ENCODE measurements around the gene RAB13. TPM values are rescaled to one million over a fixed set of nuclear protein-coding genes. Genes with fewer than 3 reads are reported as not detected.
A peak's percentile ranks its signal among the peaks of the same experiment; 100 is the strongest.

Gene RAB13
- polyA plus RNA-seq, 3 donors: 1.8 to 5.1 (median 3.9) TPM

DNA sequence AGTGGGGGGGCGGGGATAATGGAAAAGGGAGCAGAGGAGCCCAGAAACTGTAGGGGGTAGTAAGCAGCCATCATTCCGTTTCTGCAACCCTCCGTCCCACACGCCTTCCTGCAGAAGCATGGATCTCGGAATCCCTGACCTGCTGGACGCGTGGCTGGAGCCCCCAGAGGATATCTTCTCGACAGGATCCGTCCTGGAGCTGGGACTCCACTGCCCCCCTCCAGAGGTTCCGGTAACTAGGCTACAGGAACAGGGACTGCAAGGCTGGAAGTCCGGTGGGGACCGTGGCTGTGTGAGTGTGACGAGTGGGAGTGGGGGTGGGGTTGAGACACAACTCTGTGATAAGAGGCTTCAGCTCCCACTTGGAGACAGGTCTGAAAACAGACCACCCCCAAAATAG, 17.7 kb downstream of the RAB13 start:
- no peaks in the 10 kb centered on the region for H3K27me3 ChIP-seq (ENCODE audit: control insufficient read depth in 2 of 2, insufficient read depth in 2 of 2, low read length in 2 of 2)
- H4K20me1 ChIP-seq (ENCODE audit: insufficient read depth, low read length): no peaks in the 10 kb centered on the region
- H3K4me1 Mint-ChIP-seq: peaks cover 58% of the 10 kb centered on the region
- H3K9me3 ChIP-seq (replicated peaks in 1 of 2; ENCODE audit: control insufficient read depth in 1 of 2, insufficient read depth in 1 of 2, low read length in 2 of 2): no peaks in the 10 kb centered on the region
- H3K36me3 Mint-ChIP-seq: peaks cover 2 to 4% of the 10 kb centered on the region in 2 donors
- peak overlapping the region; percentile 95 to 97 for H3K4me3 Mint-ChIP-seq
- H3K4me2 ChIP-seq (replicated peaks; ENCODE audit: extremely low read depth, low read length, poor library complexity, severe bottlenecking): peak overlapping the region; percentile 92
- H3K27me3 Mint-ChIP-seq (ENCODE audit: low read depth in 3 of 3): peaks cover 2 to 4% (median 2%) of the 10 kb centered on the region in 3 donors
- peaks cover 35 to 49% of the 10 kb centered on the region in 2 donors for H3K4me1 ChIP-seq (ENCODE audit: control insufficient read depth in 1 of 2, insufficient read depth in 2 of 2, low read length in 2 of 2)
- H3K9me3 Mint-ChIP-seq: no peaks in the 10 kb centered on the region
- H2AFZ ChIP-seq (ENCODE audit: insufficient read depth, low read depth, low read length, poor library complexity, severe bottlenecking): peak overlapping the region; percentile 96
- peaks cover 40% of the 10 kb centered on the region for H3K79me2 ChIP-seq (ENCODE audit: insufficient read depth, low read length)
- TF ChIP-seq, protein P1, sequence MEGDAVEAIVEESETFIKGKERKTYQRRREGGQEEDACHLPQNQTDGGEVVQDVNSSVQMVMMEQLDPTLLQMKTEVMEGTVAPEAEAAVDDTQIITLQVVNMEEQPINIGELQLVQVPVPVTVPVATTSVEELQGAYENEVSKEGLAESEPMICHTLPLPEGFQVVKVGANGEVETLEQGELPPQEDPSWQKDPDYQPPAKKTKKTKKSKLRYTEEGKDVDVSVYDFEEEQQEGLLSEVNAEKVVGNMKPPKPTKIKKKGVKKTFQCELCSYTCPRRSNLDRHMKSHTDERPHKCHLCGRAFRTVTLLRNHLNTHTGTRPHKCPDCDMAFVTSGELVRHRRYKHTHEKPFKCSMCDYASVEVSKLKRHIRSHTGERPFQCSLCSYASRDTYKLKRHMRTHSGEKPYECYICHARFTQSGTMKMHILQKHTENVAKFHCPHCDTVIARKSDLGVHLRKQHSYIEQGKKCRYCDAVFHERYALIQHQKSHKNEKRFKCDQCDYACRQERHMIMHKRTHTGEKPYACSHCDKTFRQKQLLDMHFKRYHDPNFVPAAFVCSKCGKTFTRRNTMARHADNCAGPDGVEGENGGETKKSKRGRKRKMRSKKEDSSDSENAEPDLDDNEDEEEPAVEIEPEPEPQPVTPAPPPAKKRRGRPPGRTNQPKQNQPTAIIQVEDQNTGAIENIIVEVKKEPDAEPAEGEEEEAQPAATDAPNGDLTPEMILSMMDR (IDR thresholded peaks at IDR 0.05): no peak
- intact Hi-C loops (cut with micrococcal nuclease): no loop called here
- H3K27ac ChIP-seq (ENCODE audit: low read depth in 1 of 2, low read length in 2 of 2): peak overlapping the region in 1 of 2 donors; percentile 86
- no peak for DNase-seq
- peak overlapping the region; percentile 36 to 91 (median 81) for H3K4me3 ChIP-seq (replicated peaks in 1 of 3; ENCODE audit: low read depth in 2 of 3, low read length in 3 of 3)
- H3K9ac ChIP-seq (ENCODE audit: insufficient read depth, low read length, poor library complexity, severe bottlenecking): peak overlapping the region; percentile 68
- 11% methylated on average over 8 of the region's 13 CpGs for WGBS (ENCODE audit: insufficient coverage)
- H3K27ac Mint-ChIP-seq: peak overlapping the region in 2 of 7 donors; percentile 91 to 97
- H3K36me3 ChIP-seq (replicated peaks in 1 of 2; ENCODE audit: control insufficient read depth in 1 of 2, insufficient read depth in 2 of 2, low read length in 2 of 2): peaks cover 0 to 6% of the 10 kb centered on the region in 2 donors

DNA sequence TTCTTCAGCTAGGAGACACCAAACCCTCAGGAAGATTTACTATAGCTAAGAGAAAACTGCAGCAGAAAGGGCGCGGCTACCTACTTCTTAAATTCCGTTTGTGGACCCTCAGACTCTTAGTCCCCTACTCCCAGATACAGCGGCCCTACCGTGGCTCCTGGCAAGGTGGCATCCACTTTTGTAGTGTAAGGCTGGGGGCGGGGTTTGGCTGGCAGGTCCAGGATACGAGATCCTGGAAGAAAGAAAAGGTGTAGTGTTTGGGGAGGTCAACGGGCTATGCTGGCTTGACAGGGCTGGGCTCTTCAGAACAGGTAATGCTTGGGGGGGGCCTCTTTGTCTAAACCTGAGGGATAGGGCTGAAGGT, 18.2 kb downstream of the RAB13 start:
- no peak for DNase-seq
- Histone ChIP-seq H3K27me3 (ENCODE audit: control insufficient read depth in 2 of 2, insufficient read depth in 2 of 2, low read length in 2 of 2) (no peaks in the 10 kb centered on the region), H4K20me1 (ENCODE audit: insufficient read depth, low read length) (no peaks in the 10 kb centered on the region), H3K27ac (ENCODE audit: low read depth in 1 of 2, low read length in 2 of 2) (peak overlapping the region; percentile 86 to 89), H3K79me2 (ENCODE audit: insufficient read depth, low read length) (peaks cover 43% of the 10 kb centered on the region), H3K36me3 (replicated peaks in 1 of 2; ENCODE audit: control insufficient read depth in 1 of 2, insufficient read depth in 2 of 2, low read length in 2 of 2) (peaks cover 0 to 2% of the 10 kb centered on the region in 2 donors), H3K9ac (ENCODE audit: insufficient read depth, low read length, poor library complexity, severe bottlenecking) (peak overlapping the region; percentile 68), H2AFZ (ENCODE audit: insufficient read depth, low read depth, low read length, poor library complexity, severe bottlenecking) (peak overlapping the region; percentile 96), H3K4me2 (replicated peaks; ENCODE audit: extremely low read depth, low read length, poor library complexity, severe bottlenecking) (peak overlapping the region; percentile 92), H3K4me3 (replicated peaks in 1 of 3; ENCODE audit: low read depth in 2 of 3, low read length in 3 of 3) (peak overlapping the region; percentile 36 to 91 (median 81)), H3K4me1 (ENCODE audit: control insufficient read depth in 1 of 2, insufficient read depth in 2 of 2, low read length in 2 of 2) (peaks cover 36 to 50% of the 10 kb centered on the region in 2 donors), H3K9me3 (replicated peaks in 1 of 2; ENCODE audit: control insufficient read depth in 1 of 2, insufficient read depth in 1 of 2, low read length in 2 of 2) (no peaks in the 10 kb centered on the region)
- H3K27me3 Mint-ChIP-seq (ENCODE audit: low read depth in 3 of 3): peaks cover 2 to 4% (median 2%) of the 10 kb centered on the region in 3 donors
- H3K36me3 Mint-ChIP-seq: no peaks in the 10 kb centered on the region
- H3K27ac Mint-ChIP-seq: peak overlapping the region; percentile 85 to 97 (median 96)
- no peaks in the 10 kb centered on the region for H3K9me3 Mint-ChIP-seq
- intact Hi-C loops (cut with micrococcal nuclease): loop anchor here in 1 of 2 donors (1.0 kb wide), 1 partner anchor 11 kb away; no protein-coding TSS in a partner anchor
- H3K4me3 Mint-ChIP-seq: peak overlapping the region; percentile 95 to 97
- WGBS (ENCODE audit: insufficient coverage): 0% methylated on average over 1 of the region's 8 CpGs
- peaks cover 54% of the 10 kb centered on the region for H3K4me1 Mint-ChIP-seq
- TF ChIP-seq, protein P1 (IDR thresholded peaks at IDR 0.05): peak; percentile 7
